Spleen (tissue), 7 donors: Measurements from ENCODE around the gene CLCNKB.
"Not testable (repeated sequence)": the region's sequence is repeated elsewhere in the genome, so short reads cannot be mapped to it uniquely, and the experiment has no call there.

Experiments used
- CTCF ChIP-seq, 11 experiments: fragments of 200-600 bp in 7 of 11; fragments of 450-650 bp in 4 of 11; sonication (generic) in 4 of 11; IDR thresholded peaks in 8 of 11; conservative IDR thresholded peaks in 3 of 11; 1 replicate in 7 of 11; 2 replicates in 4 of 11; pipeline versions ENCODE4 v1.4.0 to v1.8.0; 2016 to 2021; ENCODE audit warnings: antibody characterized with exemption in 11 of 11, inconsistent platforms in 4 of 11, mild to moderate bottlenecking in 1 of 11
- POLR2A ChIP-seq, 3 donors: fragments of 450-650 bp; IDR thresholded peaks; one replicate each; pipeline ENCODE4 v1.5.1; 2017; ENCODE audit warnings: antibody characterized with exemption in 3 of 3, mild to moderate bottlenecking in 1 of 3
- POLR2AphosphoS5 ChIP-seq, 3 donors: sonication (generic); formaldehyde crosslinking; IDR thresholded peaks; one replicate each; pipeline ENCODE4 v1.5.1; 2017; ENCODE audit warnings: antibody characterized with exemption in 3 of 3
- donor health status: DM: no; HTN: no; CAD: no; lungs with moderate emphysema.
- donor health status: DM: no; HTN: no; CAD: no.
- donor health status: DM: no; HTN: no; CAD: no.

DNA sequence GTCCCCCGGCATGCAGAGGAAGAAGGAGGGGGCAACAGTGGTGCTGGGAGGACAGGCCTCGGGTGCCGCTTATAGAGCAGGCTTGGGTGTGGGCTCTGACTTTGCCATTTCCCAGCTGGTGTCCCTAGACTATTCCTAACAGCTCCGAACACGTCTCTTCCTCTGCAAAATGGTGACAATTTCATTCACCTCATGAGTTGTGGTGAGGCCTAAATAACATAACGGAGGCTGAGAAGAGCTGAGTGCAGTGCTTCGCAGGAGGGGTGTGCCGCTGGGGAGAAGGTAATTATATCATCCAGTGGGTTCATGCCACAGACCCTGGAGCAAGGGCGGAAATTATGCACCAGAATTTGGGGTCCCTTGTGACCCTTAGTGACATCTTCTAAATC lies 19.1 kb downstream of the CLCNKB start:
- not testable (repeated sequence) for TF ChIP-seq CTCF (IDR thresholded peaks at IDR 0.05 in 8 of 11, conservative IDR thresholded peaks at IDR 0.05 in 3 of 11); POLR2A (IDR thresholded peaks at IDR 0.05); POLR2AphosphoS5 (IDR thresholded peaks at IDR 0.05)
